Common myeloid progenitor, CD34-positive (primary cell): ENCODE data around the gene GTF3C1.

ENCODE experiments used
- CTCF ChIA-PET: fragments of 350-600 bp; sonication (Branson Sonifier 250); formaldehyde crosslinking; loops from one replicate; lab custom pipeline; 2021; ENCODE audit warnings: antibody characterized with exemption; lab: Charles Lee
- POLR2A ChIA-PET: fragments of 350-600 bp; sonication (Branson Sonifier 250); formaldehyde crosslinking; loops from one replicate; lab custom pipeline; 2021; ENCODE audit warnings: antibody characterized with exemption; lab: Charles Lee
- DNase-seq, 3 donors: peaks; one replicate each; pipeline versions ENCODE4 v3.0.0 to v3.0.0-alpha.2; 2013
- H3K27ac ChIP-seq, 2 experiments: 1 replicate in 1 of 2; 2 replicates in 1 of 2; pipeline ENCODE4 v1.7.0; 2013; ENCODE audit warnings: inconsistent platforms in 2 of 2, low read length in 2 of 2, mild to moderate bottlenecking in 2 of 2, low read depth in 1 of 2, moderate library complexity in 1 of 2; ENCODE audit not compliant: severe bottlenecking in 2 of 2, insufficient read depth in 1 of 2, poor library complexity in 1 of 2
- H3K27me3 ChIP-seq, 5 experiments: replicated peaks in 2 of 5; 1 replicate in 3 of 5; 2 replicates in 2 of 5; pipeline versions ENCODE4 v1.6.1 to v1.7.0; 2013; ENCODE audit warnings: low read length in 4 of 5, mild to moderate bottlenecking in 2 of 5, moderate library complexity in 2 of 5, inconsistent platforms in 1 of 5; ENCODE audit not compliant: insufficient read depth in 5 of 5, control insufficient read depth in 4 of 5
- H3K36me3 ChIP-seq, 4 experiments: 1 replicate in 2 of 4; 2 replicates in 2 of 4; pipeline versions ENCODE4 v1.6.1 to v1.7.0; 2013; ENCODE audit warnings: low read length in 3 of 4, control low read depth in 1 of 4, mild to moderate bottlenecking in 1 of 4; ENCODE audit not compliant: control insufficient read depth in 4 of 4, insufficient read depth in 4 of 4
- H3K4me1 ChIP-seq, 4 experiments: 1 replicate in 3 of 4; 2 replicates in 1 of 4; pipeline versions ENCODE4 v1.6.1 to v1.7.1; 2013; ENCODE audit warnings: low read length in 3 of 4, mild to moderate bottlenecking in 3 of 4, control low read depth in 1 of 4, inconsistent platforms in 1 of 4, moderate library complexity in 1 of 4; ENCODE audit not compliant: control insufficient read depth in 4 of 4, insufficient read depth in 4 of 4; ENCODE audit errors: control extremely low read depth in 1 of 4
- H3K4me3 ChIP-seq, 7 experiments: 1 replicate in 4 of 7; 2 replicates in 3 of 7; pipeline versions ENCODE4 v1.5.1 to v1.7.0; 2013; ENCODE audit warnings: mild to moderate bottlenecking in 7 of 7, low read length in 6 of 7, moderate library complexity in 6 of 7, inconsistent platforms in 2 of 7, low read depth in 2 of 7, control low read depth in 1 of 7; ENCODE audit not compliant: insufficient read depth in 4 of 7, control insufficient read depth in 1 of 7; ENCODE audit errors: extremely low read depth in 1 of 7
- H3K9me3 ChIP-seq, 5 experiments: 1 replicate in 4 of 5; 2 replicates in 1 of 5; pipeline versions ENCODE4 v1.6.1 to v1.7.1; 2013; ENCODE audit warnings: low read length in 4 of 5, mild to moderate bottlenecking in 2 of 5, inconsistent platforms in 1 of 5, low read depth in 1 of 5, moderate library complexity in 1 of 5; ENCODE audit not compliant: control insufficient read depth in 4 of 5, insufficient read depth in 2 of 5; ENCODE audit errors: control extremely low read depth in 1 of 5
- WGBS: methylation state at CpG from one replicate; pipeline ENCODE4 v1.1.5; 2013; ENCODE audit not compliant: insufficient coverage; 5-methylcytosine and 5-hydroxymethylcytosine counted together

Gene GTF3C1

GRCh38 chr16:27444015-27444414 is 105.7 kb downstream of the GTF3C1 start:
- H3K9me3 ChIP-seq = peaks cover 0 to 18% (median 8%) of the 10 kb centered on the region in 5 experiments
- H3K27ac ChIP-seq = no peak overlapping the region
- CTCF ChIA-PET = interaction anchor here (1.2 to 1.3 kb wide), 2 partner anchors 11 to 15 kb away, joined by 4 to 6 read pairs; no protein-coding TSS in a partner anchor
- peaks cover 0 to 25% (median 24%) of the 10 kb centered on the region in 4 experiments for H3K4me1 ChIP-seq
- DNase-seq = no peak
- POLR2A ChIA-PET = no interaction called here
- WGBS = 89% methylated on average over 1 of the region's 2 CpGs
- H3K27me3 ChIP-seq = no peaks in the 10 kb centered on the region
- H3K36me3 ChIP-seq = peaks cover 0 to 40% (median 0%) of the 10 kb centered on the region in 4 experiments
- H3K4me3 ChIP-seq = no peak overlapping the region

GRCh38 chr16:27441998-27442397 is 107.7 kb downstream of the GTF3C1 start:
- H3K4me1 ChIP-seq = peaks cover 0 to 20% (median 14%) of the 10 kb centered on the region in 4 experiments
- H3K4me3 ChIP-seq = no peak overlapping the region
- ChIA-PET CTCF (no interaction called here), POLR2A (no interaction called here)
- H3K36me3 ChIP-seq = peaks cover 0 to 33% (median 0%) of the 10 kb centered on the region in 4 experiments
- no peaks in the 10 kb centered on the region for H3K27me3 ChIP-seq
- WGBS = 94% methylated on average over 6 of the region's 8 CpGs
- peaks cover 0 to 18% (median 8%) of the 10 kb centered on the region in 5 experiments for H3K9me3 ChIP-seq
- no peak overlapping the region for H3K27ac ChIP-seq
- DNase-seq = no peak

GRCh38 chr16:27441276-27441675 is 108.4 kb downstream of the GTF3C1 start:
- 98% methylated on average over 5 of the region's 5 CpGs for WGBS
- Histone ChIP-seq H3K27me3 (no peaks in the 10 kb centered on the region), H3K4me3 (no peak overlapping the region), H3K36me3 (peaks cover 0 to 32% (median 0%) of the 10 kb centered on the region in 4 experiments), H3K9me3 (peaks cover 0 to 18% (median 8%) of the 10 kb centered on the region in 5 experiments), H3K4me1 (peaks cover 0 to 13% (median 7%) of the 10 kb centered on the region in 4 experiments), H3K27ac (no peak overlapping the region)
- ChIA-PET CTCF (interaction anchor here (1.1 to 1.6 kb wide), 3 partner anchors 9 to 67 kb away, joined by 3 to 7 read pairs (median 3); no protein-coding TSS in a partner anchor), POLR2A (no interaction called here)
- no peak for DNase-seq

GRCh38 chr16:27439271-27440018 is 110.3 kb downstream of the GTF3C1 start:
- Histone ChIP-seq H3K36me3 (peaks cover 0 to 26% (median 0%) of the 10 kb centered on the region in 4 experiments), H3K4me1 (peaks cover 0 to 11% (median 4%) of the 10 kb centered on the region in 4 experiments), H3K27ac (no peak overlapping the region), H3K27me3 (no peaks in the 10 kb centered on the region), H3K9me3 (peaks cover 0 to 12% (median 3%) of the 10 kb centered on the region in 5 experiments), H3K4me3 (no peak overlapping the region)
- ChIA-PET CTCF (interaction anchor here (1.4 kb wide), 1 partner anchor 37 kb away, joined by 3 read pairs; the partner anchor contains the start of gene IL21R), POLR2A (interaction anchor here (0.6 kb wide), 1 partner anchor 219 kb away, joined by 3 read pairs; no protein-coding TSS in a partner anchor)
- 91% methylated on average over 13 of the region's 18 CpGs for WGBS
- no peak for DNase-seq

GRCh38 chr16:27437946-27438345 is 111.8 kb downstream of the GTF3C1 start:
- no peak for DNase-seq
- Histone ChIP-seq H3K27me3 (no peaks in the 10 kb centered on the region), H3K36me3 (peaks cover 0 to 17% (median 0%) of the 10 kb centered on the region in 4 experiments), H3K27ac (no peak overlapping the region), H3K9me3 (peaks cover 0 to 3% (median 0%) of the 10 kb centered on the region in 5 experiments), H3K4me3 (no peak overlapping the region), H3K4me1 (peaks cover 0 to 21% (median 13%) of the 10 kb centered on the region in 4 experiments)
- ChIA-PET POLR2A (no interaction called here), CTCF (interaction anchor here (1.8 to 12.6 kb wide), 3 partner anchors 10 to 203 kb away, joined by 4 to 91 read pairs (median 7); no protein-coding TSS in a partner anchor)
- 100% methylated on average over 4 of the region's 6 CpGs for WGBS

GRCh38 chr16:27436921-27437650 is 112.6 kb downstream of the GTF3C1 start:
- H3K4me1 ChIP-seq = peaks cover 0 to 30% (median 21%) of the 10 kb centered on the region in 4 experiments
- CTCF ChIA-PET = interaction anchor here (1.1 to 12.6 kb wide), 5 partner anchors 9 to 202 kb away, joined by 3 to 91 read pairs (median 4); no protein-coding TSS in a partner anchor
- H3K27me3 ChIP-seq = peaks cover 0 to 2% (median 0%) of the 10 kb centered on the region in 5 experiments
- no peak overlapping the region for H3K27ac ChIP-seq
- DNase-seq = no peak
- no peak overlapping the region for H3K4me3 ChIP-seq
- H3K9me3 ChIP-seq = no peaks in the 10 kb centered on the region
- H3K36me3 ChIP-seq = peaks cover 0 to 14% (median 0%) of the 10 kb centered on the region in 4 experiments
- 99% methylated on average over 7 of the region's 9 CpGs for WGBS
- POLR2A ChIA-PET = no interaction called here
